NCI-H1092 (cell line): ENCODE results near the gene IFNGR2.
"Not testable (repeated sequence)": the region's sequence is repeated elsewhere in the genome, so short reads cannot be mapped to it uniquely, and the experiment has no call there.

Experiments used
- DNase-seq: peaks from one replicate; lab custom pipeline; 2025; lab: John Stamatoyannopoulos, UW

IFNGR2 gene

GRCh38 chr21:33402001-33402979, 923 bp upstream of the IFNGR2 start:
- no peak for DNase-seq

GRCh38 chr21:33403786-33404585, 773 bp downstream of the IFNGR2 start:
- no peak for DNase-seq

GRCh38 chr21:33406493-33406892, 3.3 kb downstream of the IFNGR2 start:
- DNase-seq: no peak

- no peak for DNase-seq
These were observed 8.8 kb downstream of the IFNGR2 start for GRCh38 chr21:33411949-33412430.

GRCh38 chr21:33412439-33412831, 9.2 kb downstream of the IFNGR2 start:
- not testable (repeated sequence) for DNase-seq

GRCh38 chr21:33412832-33413519, 9.8 kb downstream of the IFNGR2 start:
- no peak for DNase-seq

GRCh38 chr21:33414068-33414467, 10.9 kb downstream of the IFNGR2 start:
- DNase-seq: no peak

- no peak for DNase-seq
These were observed 11.7 kb downstream of the IFNGR2 start for GRCh38 chr21:33414926-33415325.

- DNase-seq: no peak
These were observed 15.5 kb downstream of the IFNGR2 start for GRCh38 chr21:33418691-33419090.

GRCh38 chr21:33419538-33420123, 16.4 kb downstream of the IFNGR2 start:
- DNase-seq: no peak

- no peak for DNase-seq
These were observed 18.6 kb downstream of the IFNGR2 start for GRCh38 chr21:33421713-33422393.

GRCh38 chr21:33424214-33424613, 21.0 kb downstream of the IFNGR2 start:
- DNase-seq: no peak

GRCh38 chr21:33425825-33426224, 22.6 kb downstream of the IFNGR2 start:
- no peak for DNase-seq

GRCh38 chr21:33427051-33427450, 23.8 kb downstream of the IFNGR2 start:
- DNase-seq: no peak

- DNase-seq: no peak
These were observed 25.5 kb downstream of the IFNGR2 start for GRCh38 chr21:33428669-33429068.

GRCh38 chr21:33430858-33431257, 27.6 kb downstream of the IFNGR2 start:
- no peak for DNase-seq

- DNase-seq: no peak
These were observed 29.3 kb downstream of the IFNGR2 start for GRCh38 chr21:33432496-33432895.

GRCh38 chr21:33433001-33433400, 29.8 kb downstream of the IFNGR2 start:
- no peak for DNase-seq

- DNase-seq: no peak
These were observed 30.4 kb downstream of the IFNGR2 start for GRCh38 chr21:33433425-33434114.

GRCh38 chr21:33434770-33435360, 31.7 kb downstream of the IFNGR2 start:
- DNase-seq: no peak
